ENCODE data around the gene AKT3.

DNA sequence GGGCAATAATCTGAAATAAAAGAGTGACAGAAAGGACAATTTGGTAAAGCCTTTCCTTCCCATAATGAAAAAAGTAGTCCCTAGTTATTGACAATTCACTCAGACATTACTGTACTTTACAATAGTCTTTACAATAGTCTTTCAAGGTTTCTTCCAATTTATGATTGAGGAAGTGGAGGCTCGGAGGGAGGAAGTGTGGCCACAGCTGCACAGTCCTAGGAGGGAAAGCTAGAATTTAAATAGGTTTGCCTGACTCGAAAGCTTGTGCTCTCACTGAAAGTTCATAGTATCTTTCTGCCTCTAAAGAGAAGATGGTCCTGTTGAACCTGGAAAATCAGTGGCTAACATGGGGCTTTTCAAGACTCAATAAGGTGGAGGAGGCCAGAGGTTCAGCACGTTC, 391.0 kb downstream of the AKT3 start:
- TF ChIP-seq RAD21 (IDR thresholded peaks at IDR 0.05; ENCODE audit: low read depth) (no peak), TEAD4 (IDR thresholded peaks at IDR 0.05) (no peak), ZBTB7A (IDR thresholded peaks at IDR 0.05; ENCODE audit: low read depth) (no peak)
- TF ChIP-seq, protein P1, sequence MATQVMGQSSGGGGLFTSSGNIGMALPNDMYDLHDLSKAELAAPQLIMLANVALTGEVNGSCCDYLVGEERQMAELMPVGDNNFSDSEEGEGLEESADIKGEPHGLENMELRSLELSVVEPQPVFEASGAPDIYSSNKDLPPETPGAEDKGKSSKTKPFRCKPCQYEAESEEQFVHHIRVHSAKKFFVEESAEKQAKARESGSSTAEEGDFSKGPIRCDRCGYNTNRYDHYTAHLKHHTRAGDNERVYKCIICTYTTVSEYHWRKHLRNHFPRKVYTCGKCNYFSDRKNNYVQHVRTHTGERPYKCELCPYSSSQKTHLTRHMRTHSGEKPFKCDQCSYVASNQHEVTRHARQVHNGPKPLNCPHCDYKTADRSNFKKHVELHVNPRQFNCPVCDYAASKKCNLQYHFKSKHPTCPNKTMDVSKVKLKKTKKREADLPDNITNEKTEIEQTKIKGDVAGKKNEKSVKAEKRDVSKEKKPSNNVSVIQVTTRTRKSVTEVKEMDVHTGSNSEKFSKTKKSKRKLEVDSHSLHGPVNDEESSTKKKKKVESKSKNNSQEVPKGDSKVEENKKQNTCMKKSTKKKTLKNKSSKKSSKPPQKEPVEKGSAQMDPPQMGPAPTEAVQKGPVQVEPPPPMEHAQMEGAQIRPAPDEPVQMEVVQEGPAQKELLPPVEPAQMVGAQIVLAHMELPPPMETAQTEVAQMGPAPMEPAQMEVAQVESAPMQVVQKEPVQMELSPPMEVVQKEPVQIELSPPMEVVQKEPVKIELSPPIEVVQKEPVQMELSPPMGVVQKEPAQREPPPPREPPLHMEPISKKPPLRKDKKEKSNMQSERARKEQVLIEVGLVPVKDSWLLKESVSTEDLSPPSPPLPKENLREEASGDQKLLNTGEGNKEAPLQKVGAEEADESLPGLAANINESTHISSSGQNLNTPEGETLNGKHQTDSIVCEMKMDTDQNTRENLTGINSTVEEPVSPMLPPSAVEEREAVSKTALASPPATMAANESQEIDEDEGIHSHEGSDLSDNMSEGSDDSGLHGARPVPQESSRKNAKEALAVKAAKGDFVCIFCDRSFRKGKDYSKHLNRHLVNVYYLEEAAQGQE (IDR thresholded peaks at IDR 0.05; ENCODE audit: low read depth) = no peak
